Activated naive CD4-positive, alpha-beta T cell treated with anti-CD3 and anti-CD28 coated beads for 36 hours (primary cell): Measurements from ENCODE around the gene PLEKHG4B. TPM values are rescaled to one million over a fixed set of nuclear protein-coding genes. Genes with fewer than 3 reads are reported as not detected.

ENCODE experiments used
- CTCF ChIA-PET: fragments of 350-600 bp; sonication (Branson Sonifier 250); formaldehyde crosslinking; loops from one replicate; lab custom pipeline; 2021; ENCODE audit warnings: antibody characterized with exemption; lab: Charles Lee
- DNase-seq: peaks from one replicate; pipeline ENCODE4 v3.0.0-alpha.2; 2020
- H3K27ac Mint-ChIP-seq: one replicate; pipeline ENCODE4 v1.8.0; 2021; ENCODE audit warnings: mild to moderate bottlenecking, mixed read lengths
- H3K27me3 Mint-ChIP-seq: one replicate; pipeline ENCODE4 v1.8.0; 2021; ENCODE audit warnings: low read depth, mixed read lengths
- H3K36me3 Mint-ChIP-seq: one replicate; pipeline ENCODE4 v1.8.0; 2021; ENCODE audit warnings: low read depth, mixed read lengths
- H3K4me1 Mint-ChIP-seq: one replicate; pipeline ENCODE4 v1.8.0; 2021; ENCODE audit warnings: low read depth, mixed read lengths
- H3K4me3 Mint-ChIP-seq: one replicate; pipeline ENCODE4 v1.8.0; 2021; ENCODE audit warnings: mild to moderate bottlenecking, moderate library complexity, mixed read lengths
- H3K9me3 Mint-ChIP-seq: one replicate; pipeline ENCODE4 v1.8.0; 2021; ENCODE audit warnings: mixed read lengths
- intact Hi-C: fragments of 100-400 bp; cut with micrococcal nuclease; formaldehyde crosslinking; loops from one replicate; pipeline ENCODE4 v1.15.1; 2023
- total RNA-seq, 2 experiments: library from RNA; stranded (reverse); gene quantifications; one replicate each; pipeline ENCODE4 v1.2.3, GENCODE V29; 2021

The PLEKHG4B gene
- total RNA-seq, 2 experiments from 2014 or later: not detected

GRCh38 chr5:137741-138140, 45.8 kb downstream of the PLEKHG4B start:
- H3K36me3 Mint-ChIP-seq: no peaks in the 10 kb centered on the region
- DNase-seq: no peak
- CTCF ChIA-PET: no interaction called here
- H3K27ac Mint-ChIP-seq: no peak overlapping the region
- no peaks in the 10 kb centered on the region for H3K4me1 Mint-ChIP-seq
- H3K4me3 Mint-ChIP-seq: no peak overlapping the region
- H3K9me3 Mint-ChIP-seq: no peaks in the 10 kb centered on the region
- peaks cover 5% of the 10 kb centered on the region for H3K27me3 Mint-ChIP-seq
- intact Hi-C loops: no loop called here

DNA sequence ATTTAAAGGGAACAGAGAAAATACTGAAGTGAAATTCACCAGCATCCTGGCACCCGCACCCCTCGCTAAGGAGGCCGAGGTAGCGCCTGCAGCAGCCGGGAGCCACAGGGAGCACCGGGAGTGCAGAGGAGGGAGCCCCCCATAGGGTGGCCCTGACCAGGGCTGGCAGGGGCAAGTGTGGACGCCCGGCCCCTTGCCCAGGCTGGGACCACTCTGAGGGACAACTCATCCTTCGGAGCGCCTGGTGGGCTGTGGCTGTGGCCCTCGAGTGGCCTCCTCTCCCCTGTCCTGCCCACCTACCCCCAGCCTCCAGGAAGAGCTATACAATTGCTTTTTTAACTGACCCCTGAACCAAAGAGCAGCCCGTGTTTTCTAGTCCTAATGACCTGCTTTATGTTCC, 47.0 kb downstream of the PLEKHG4B start:
- intact Hi-C loops: no loop called here
- Mint-ChIP-seq H3K36me3 (no peaks in the 10 kb centered on the region), H3K4me3 (no peak overlapping the region), H3K27ac (no peak overlapping the region), H3K27me3 (peaks cover 12% of the 10 kb centered on the region), H3K4me1 (no peaks in the 10 kb centered on the region), H3K9me3 (no peaks in the 10 kb centered on the region)
- CTCF ChIA-PET: interaction anchor here (0.7 kb wide), 1 partner anchor 13 kb away, joined by 3 read pairs; no protein-coding TSS in a partner anchor
- DNase-seq: no peak

DNA sequence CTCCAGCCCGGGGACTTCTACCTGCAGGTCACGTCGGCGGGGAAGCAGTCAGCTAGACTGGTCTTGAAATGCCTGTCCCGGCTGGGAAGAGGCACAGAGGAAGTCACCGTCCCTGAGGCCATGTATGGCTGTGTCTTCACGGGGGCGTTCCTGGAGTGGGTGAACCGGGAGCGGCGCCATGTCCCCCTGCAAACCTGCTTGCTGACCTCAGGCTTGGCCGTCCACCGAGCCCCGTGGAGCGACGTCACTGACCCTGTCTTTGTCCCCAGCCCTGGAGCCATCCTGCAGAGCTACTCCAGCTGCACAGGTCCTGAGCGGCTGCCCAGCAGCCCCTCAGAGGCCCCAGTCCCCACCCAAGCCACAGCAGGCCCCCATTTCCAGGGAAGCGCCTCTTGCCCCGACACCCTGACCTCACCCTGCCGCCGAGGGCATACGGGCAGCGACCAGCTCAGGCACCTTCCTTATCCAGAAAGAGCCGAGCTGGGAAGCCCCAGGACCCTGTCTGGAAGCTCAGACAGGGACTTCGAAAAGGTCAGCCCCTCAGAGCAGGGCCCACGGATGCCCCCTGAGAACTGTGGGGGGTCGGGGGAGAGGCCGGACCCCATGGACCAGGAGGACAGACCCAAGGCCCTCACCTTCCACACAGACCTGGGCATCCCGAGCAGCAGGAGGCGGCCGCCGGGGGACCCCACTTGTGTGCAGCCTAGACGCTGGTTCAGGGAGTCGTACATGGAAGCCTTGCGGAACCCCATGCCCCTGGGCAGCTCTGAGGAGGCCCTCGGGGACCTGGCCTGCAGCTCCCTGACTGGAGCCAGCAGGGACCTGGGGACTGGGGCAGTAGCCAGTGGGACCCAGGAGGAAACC, 47.8 kb downstream of the PLEKHG4B start:
- intact Hi-C loops: no loop called here
- Mint-ChIP-seq H3K27me3 (peaks cover 12% of the 10 kb centered on the region), H3K9me3 (no peaks in the 10 kb centered on the region), H3K36me3 (no peaks in the 10 kb centered on the region), H3K27ac (no peak overlapping the region), H3K4me3 (no peak overlapping the region), H3K4me1 (no peaks in the 10 kb centered on the region)
- no peak for DNase-seq
- CTCF ChIA-PET: no interaction called here

- DNase-seq: no peak
- Mint-ChIP-seq H3K27me3 (peaks cover 13% of the 10 kb centered on the region), H3K27ac (no peak overlapping the region), H3K4me3 (no peak overlapping the region), H3K36me3 (no peaks in the 10 kb centered on the region), H3K9me3 (no peaks in the 10 kb centered on the region), H3K4me1 (no peaks in the 10 kb centered on the region)
- CTCF ChIA-PET: no interaction called here
- intact Hi-C loops: no loop called here
These were observed 48.5 kb downstream of the PLEKHG4B start for GRCh38 chr5:140443-140829.

GRCh38 chr5:141211-141610, 49.2 kb downstream of the PLEKHG4B start:
- Mint-ChIP-seq H3K27me3 (peaks cover 14% of the 10 kb centered on the region), H3K4me3 (no peak overlapping the region), H3K36me3 (no peaks in the 10 kb centered on the region), H3K4me1 (no peaks in the 10 kb centered on the region), H3K27ac (no peak overlapping the region), H3K9me3 (peaks cover under 1% of the 10 kb centered on the region)
- no peak for DNase-seq
- CTCF ChIA-PET: no interaction called here
- intact Hi-C loops: no loop called here

DNA sequence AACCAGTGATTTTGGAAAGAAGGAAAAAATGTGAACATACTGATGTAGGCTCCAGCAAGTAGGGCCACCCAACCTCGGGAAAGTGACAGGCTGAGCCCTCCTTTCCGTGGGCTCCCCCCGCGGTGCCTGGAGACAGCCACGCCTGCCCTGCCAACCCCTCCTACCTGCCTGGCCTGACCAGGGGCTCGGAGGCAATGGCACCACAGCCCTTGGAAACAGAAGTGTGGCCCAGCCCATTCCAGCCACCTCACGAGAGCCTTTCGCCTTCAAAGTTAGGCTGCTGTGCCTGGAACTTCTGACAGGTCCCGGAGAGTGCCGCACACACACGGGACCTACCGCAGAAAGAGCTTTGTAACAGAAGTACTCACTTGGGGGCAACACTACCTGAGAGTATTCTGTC, 49.8 kb downstream of the PLEKHG4B start:
- Mint-ChIP-seq H3K27me3 (peaks cover 14% of the 10 kb centered on the region), H3K4me3 (no peak overlapping the region), H3K27ac (no peak overlapping the region), H3K9me3 (peaks cover 4% of the 10 kb centered on the region), H3K36me3 (no peaks in the 10 kb centered on the region), H3K4me1 (no peaks in the 10 kb centered on the region)
- intact Hi-C loops: no loop called here
- CTCF ChIA-PET: no interaction called here
- no peak for DNase-seq

DNA sequence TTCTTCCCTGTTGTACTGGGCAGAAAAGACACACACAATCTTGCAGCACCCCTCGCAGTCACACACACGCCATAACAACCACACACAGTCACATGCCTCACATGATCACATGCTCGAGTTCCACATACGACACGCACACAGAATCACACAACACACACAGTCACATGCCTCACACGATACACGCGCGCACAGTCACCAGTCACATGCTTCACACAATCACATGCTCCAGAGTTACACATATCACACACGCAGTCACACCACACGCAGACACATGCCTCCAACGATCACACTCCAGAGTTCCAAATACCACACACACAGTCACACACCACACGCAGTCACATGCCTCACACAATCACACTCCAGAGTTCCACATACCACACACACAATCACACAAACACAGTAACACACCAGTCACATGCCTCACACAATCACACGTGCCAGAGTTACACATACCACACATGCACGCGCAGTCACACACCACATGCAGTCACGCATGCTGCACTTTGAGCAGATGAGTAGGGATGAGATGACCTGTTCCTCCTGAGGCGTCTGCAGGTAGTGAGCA, 50.4 kb downstream of the PLEKHG4B start:
- Mint-ChIP-seq H3K9me3 (peaks cover 9% of the 10 kb centered on the region), H3K27me3 (peaks cover 14% of the 10 kb centered on the region), H3K27ac (no peak overlapping the region), H3K36me3 (no peaks in the 10 kb centered on the region), H3K4me3 (no peak overlapping the region), H3K4me1 (no peaks in the 10 kb centered on the region)
- DNase-seq: no peak
- CTCF ChIA-PET: no interaction called here
- intact Hi-C loops: no loop called here

GRCh38 chr5:143041-143440, 51.1 kb downstream of the PLEKHG4B start:
- no peak overlapping the region for H3K4me3 Mint-ChIP-seq
- CTCF ChIA-PET: interaction anchor here (0.7 kb wide), 1 partner anchor 32 kb away, joined by 3 read pairs; no protein-coding TSS in a partner anchor
- intact Hi-C loops: no loop called here

DNA sequence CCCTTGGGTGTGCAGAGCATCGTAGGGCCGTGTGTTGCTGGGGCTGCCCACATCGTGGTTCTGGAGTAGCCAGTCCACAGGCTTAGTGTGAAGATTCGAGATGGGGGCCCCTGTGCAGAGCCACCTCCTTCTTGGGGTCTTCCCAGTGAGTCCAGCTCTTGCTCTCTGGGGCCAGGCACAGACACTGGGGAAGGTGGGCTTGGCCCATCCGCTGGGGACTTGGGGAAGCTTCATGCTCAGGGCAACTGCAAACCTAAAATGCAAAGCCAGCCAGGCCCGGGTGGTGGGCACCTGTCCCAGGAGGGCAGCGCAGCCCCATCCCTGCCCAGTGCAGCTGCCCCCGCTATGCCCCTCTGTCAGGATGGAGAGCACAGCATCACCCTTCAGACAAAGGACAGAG, 53.0 kb downstream of the PLEKHG4B start:
- H3K4me3 Mint-ChIP-seq: no peak overlapping the region
- CTCF ChIA-PET: no interaction called here

More at GRCh38 chr5:143041-143440, 51.1 kb downstream of the PLEKHG4B start:
- peaks cover 16% of the 10 kb centered on the region for H3K9me3 Mint-ChIP-seq
- H3K36me3 Mint-ChIP-seq: peaks cover 4% of the 10 kb centered on the region
- H3K4me1 Mint-ChIP-seq: no peaks in the 10 kb centered on the region
- no peak overlapping the region for H3K27ac Mint-ChIP-seq
- H3K27me3 Mint-ChIP-seq: peaks cover 14% of the 10 kb centered on the region
- no peak for DNase-seq

DNA sequence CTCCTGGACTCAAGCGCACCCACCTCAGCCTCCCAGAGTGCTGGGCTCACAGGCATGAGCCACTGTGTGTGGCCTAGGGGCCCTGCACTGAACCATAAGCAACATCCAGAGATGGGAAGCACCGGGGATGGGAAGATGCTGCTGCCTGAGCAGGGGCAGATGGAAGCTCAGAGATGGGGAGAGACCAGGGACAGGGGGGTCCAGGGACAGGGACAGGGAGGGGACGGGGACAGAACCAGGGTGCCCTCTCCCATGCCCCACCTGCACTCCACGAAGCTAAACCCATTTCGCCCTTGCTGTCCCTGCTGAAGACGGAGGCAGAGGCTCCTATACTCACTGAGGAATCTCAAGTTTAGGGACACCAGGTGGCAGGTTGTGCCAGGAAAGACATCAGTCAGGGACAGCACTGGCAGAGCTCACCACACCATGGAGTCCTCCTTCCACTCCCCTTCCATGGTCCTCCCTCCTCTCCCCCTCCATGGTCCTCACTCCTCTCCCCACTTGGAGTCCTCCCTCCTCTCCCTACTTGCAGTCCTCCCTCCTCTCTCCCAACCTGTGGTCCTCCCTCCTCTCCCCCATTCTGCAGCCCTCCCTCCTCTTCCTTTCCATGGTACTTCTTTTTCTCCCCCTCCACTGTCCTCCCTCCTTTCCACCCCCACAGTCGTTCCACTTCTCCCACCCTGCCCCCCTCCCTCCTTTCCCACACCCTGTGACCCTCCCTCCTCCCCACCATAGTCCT, 53.8 kb downstream of the PLEKHG4B start:
- H3K4me3 Mint-ChIP-seq: no peak overlapping the region
- no peak for DNase-seq
- peaks cover 5% of the 10 kb centered on the region for H3K36me3 Mint-ChIP-seq
- H3K4me1 Mint-ChIP-seq: no peaks in the 10 kb centered on the region
- no peak overlapping the region for H3K27ac Mint-ChIP-seq
- H3K27me3 Mint-ChIP-seq: peaks cover 14% of the 10 kb centered on the region
- intact Hi-C loops: no loop called here
- CTCF ChIA-PET: no interaction called here
- H3K9me3 Mint-ChIP-seq: peaks cover 23% of the 10 kb centered on the region

More for the DNA sequence above, 53.0 kb downstream of the PLEKHG4B start:
- intact Hi-C loops: no loop called here
- H3K9me3 Mint-ChIP-seq: peaks cover 23% of the 10 kb centered on the region
- H3K4me1 Mint-ChIP-seq: no peaks in the 10 kb centered on the region
- DNase-seq: no peak
- H3K27me3 Mint-ChIP-seq: peaks cover 14% of the 10 kb centered on the region
- no peak overlapping the region for H3K27ac Mint-ChIP-seq
- H3K36me3 Mint-ChIP-seq: peaks cover 5% of the 10 kb centered on the region

GRCh38 chr5:147751-148150, 55.8 kb downstream of the PLEKHG4B start:
- intact Hi-C loops: no loop called here
- Mint-ChIP-seq H3K27me3 (peaks cover 9% of the 10 kb centered on the region), H3K27ac (no peak overlapping the region), H3K4me1 (no peaks in the 10 kb centered on the region), H3K36me3 (peaks cover 5% of the 10 kb centered on the region), H3K9me3 (peaks cover 23% of the 10 kb centered on the region), H3K4me3 (no peak overlapping the region)
- no peak for DNase-seq
- CTCF ChIA-PET: no interaction called here

DNA sequence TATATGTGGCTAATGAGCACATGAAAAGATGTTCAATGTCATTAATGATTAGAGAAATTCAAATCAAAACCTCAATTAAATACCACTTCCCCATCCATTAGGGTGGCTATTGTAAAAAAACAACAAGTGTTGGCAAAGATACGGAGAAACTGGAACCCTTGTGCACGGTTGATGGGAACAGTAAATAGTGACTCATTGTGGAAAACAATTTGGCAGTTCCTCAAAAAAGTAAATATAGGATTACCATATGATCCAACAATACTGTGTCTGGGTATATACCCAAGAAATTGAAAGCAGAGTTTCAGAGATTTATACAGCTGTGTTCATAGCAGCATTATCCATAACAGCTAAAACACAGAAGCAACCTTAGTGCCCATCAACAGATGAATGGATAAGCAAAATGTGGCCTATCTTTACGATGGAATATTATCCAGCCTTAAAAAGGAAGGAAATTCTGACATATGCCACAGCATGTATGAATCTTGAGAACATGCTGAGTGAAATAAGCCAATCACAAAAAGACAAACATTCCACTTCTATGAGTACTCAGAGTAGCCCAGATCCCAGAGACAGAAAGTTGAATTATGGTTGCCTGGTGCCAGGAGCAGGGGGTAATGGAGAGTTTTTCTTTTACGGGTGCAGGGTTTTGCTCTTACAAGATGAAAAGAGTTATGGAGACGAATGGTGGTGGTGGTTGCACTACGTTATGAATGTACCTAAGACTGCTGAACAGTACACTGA, 57.9 kb downstream of the PLEKHG4B start:
- peaks cover 2% of the 10 kb centered on the region for H3K27me3 Mint-ChIP-seq
- no peak overlapping the region for H3K4me3 Mint-ChIP-seq
- no peaks in the 10 kb centered on the region for H3K4me1 Mint-ChIP-seq
- intact Hi-C loops: no loop called here
- CTCF ChIA-PET: no interaction called here
- peaks cover 5% of the 10 kb centered on the region for H3K36me3 Mint-ChIP-seq
- no peak for DNase-seq
- H3K27ac Mint-ChIP-seq: no peak overlapping the region
- H3K9me3 Mint-ChIP-seq: peaks cover 23% of the 10 kb centered on the region
